Fibroblast of lung (primary cell): ENCODE data around the gene RAB1A. TPM values are rescaled to one million over a fixed set of nuclear protein-coding genes. Genes with fewer than 3 reads are reported as not detected.
"Not testable (repeated sequence)": the region's sequence is repeated elsewhere in the genome, so short reads cannot be mapped to it uniquely, and the experiment has no call there.

Experiments used
- DNase-seq, 2 donors: peaks; one replicate each; pipeline versions ENCODE4 v3.0.0 to v3.0.0-alpha.2; 2010; ENCODE audit warnings: low read depth in 2 of 2
- H2AFZ ChIP-seq: 2 replicates; pipeline ENCODE4 v1.5.1; 2012; ENCODE audit warnings: low read length, control low read depth, inconsistent platforms
- H3K27ac ChIP-seq: 2 replicates; pipeline ENCODE4 v1.5.1; 2011; ENCODE audit warnings: low read length, control low read depth; ENCODE audit not compliant: insufficient read depth
- H3K27me3 ChIP-seq: 2 replicates; pipeline ENCODE4 v1.5.1; 2011; ENCODE audit warnings: mild to moderate bottlenecking, low read length; ENCODE audit not compliant: control insufficient read depth, insufficient read depth
- H3K36me3 ChIP-seq: 2 replicates; pipeline ENCODE4 v1.5.1; 2011; ENCODE audit warnings: low read length; ENCODE audit not compliant: control insufficient read depth, insufficient read depth
- H3K4me1 ChIP-seq: 2 replicates; pipeline ENCODE4 v1.5.1; 2011; ENCODE audit warnings: low read length; ENCODE audit not compliant: control insufficient read depth, insufficient read depth; ENCODE audit errors: extremely low read depth
- H3K4me2 ChIP-seq: 2 replicates; pipeline ENCODE4 v1.5.1; 2011; ENCODE audit warnings: low read length, control low read depth; ENCODE audit not compliant: insufficient read depth; ENCODE audit errors: extremely low read depth
- H3K4me3 ChIP-seq, 4 experiments: fragments of 200-600 bp in 1 of 4; sonication (generic) in 1 of 4; replicated peaks in 1 of 4; 2 replicates each; pipeline ENCODE4 v1.5.1; 2011 to 2016; ENCODE audit warnings: low read length in 4 of 4, low read depth in 3 of 4, mild to moderate bottlenecking in 3 of 4, control low read depth in 2 of 4, inconsistent platforms in 1 of 4, mixed read lengths in 1 of 4; ENCODE audit not compliant: insufficient read depth in 1 of 4; ENCODE audit errors: control extremely low read depth in 1 of 4
- H3K79me2 ChIP-seq: 2 replicates; pipeline ENCODE4 v1.5.1; 2012; ENCODE audit warnings: mild to moderate bottlenecking, low read length, inconsistent platforms; ENCODE audit not compliant: control insufficient read depth, insufficient read depth
- H3K9ac ChIP-seq: 2 replicates; pipeline ENCODE4 v1.5.1; 2011; ENCODE audit warnings: mild to moderate bottlenecking, low read length, control low read depth; ENCODE audit not compliant: insufficient read depth
- H3K9me3 ChIP-seq: 2 replicates; pipeline ENCODE4 v1.5.1; 2012; ENCODE audit warnings: low read depth, low read length; ENCODE audit not compliant: control insufficient read depth, insufficient read depth
- H4K20me1 ChIP-seq: 2 replicates; pipeline ENCODE4 v1.5.1; 2011; ENCODE audit warnings: low read length; ENCODE audit not compliant: control insufficient read depth, insufficient read depth; ENCODE audit errors: extremely low read depth
- CTCF ChIP-seq, 2 donors: IDR thresholded peaks in 1 of 2; conservative IDR thresholded peaks in 1 of 2; 1 replicate in 1 of 2; 2 replicates in 1 of 2; pipeline ENCODE4 v1.5.1; 2011 to 2012; ENCODE audit warnings: low read length in 2 of 2, control low read depth in 1 of 2, inconsistent platforms in 1 of 2, low read depth in 1 of 2, mild to moderate bottlenecking in 1 of 2
- EZH2 ChIP-seq: IDR thresholded peaks from 2 replicates; pipeline ENCODE4 v1.5.1; 2012; ENCODE audit warnings: low read length, control low read depth, mild to moderate bottlenecking; ENCODE audit errors: missing control alignments
- polyA plus RNA-seq, 2 donors: library from polyadenylated mRNA; depleted of rRNA in 1 of 2; stranded (reverse) in 1 of 2; unstranded in 1 of 2; fragments of >200 nt; gene quantifications; 2 replicates each; pipeline ENCODE4 v1.2.1, GENCODE V29; 2011 to 2012; ENCODE audit warnings: missing spikeins in 1 of 2
- total RNA-seq: library from RNA; depleted of rRNA; stranded (reverse); fragments of >200 nt; gene quantifications from 2 replicates; pipeline ENCODE4 v1.2.1, GENCODE V29; 2014

Gene RAB1A
- total and polyA plus RNA-seq, 2 donors (not counting 1 experiment from before 2014, with no cell fraction given), result 89.8 to 289 TPM

- Histone ChIP-seq H3K9ac (no peak overlapping the region), H3K4me2 (no peak overlapping the region), H3K27ac (no peak overlapping the region), H3K79me2 (no peaks in the 10 kb centered on the region), H2AFZ (no peak overlapping the region), H4K20me1 (no peaks in the 10 kb centered on the region), H3K36me3 (no peaks in the 10 kb centered on the region), H3K4me3 (no peak overlapping the region), H3K9me3 (no peaks in the 10 kb centered on the region), H3K27me3 (no peaks in the 10 kb centered on the region), H3K4me1 (no peaks in the 10 kb centered on the region)
- TF ChIP-seq CTCF (conservative IDR thresholded peaks at IDR 0.05 in 1 of 2, IDR thresholded peaks at IDR 0.05 in 1 of 2; ENCODE audit: low read depth in 1 of 2, low read length in 2 of 2), result no peak
- no peak for TF ChIP-seq EZH2
- no peak for DNase-seq
Measured at GRCh38 chr2:65159906-65160305, 30.0 kb upstream of the RAB1A start.

DNA sequence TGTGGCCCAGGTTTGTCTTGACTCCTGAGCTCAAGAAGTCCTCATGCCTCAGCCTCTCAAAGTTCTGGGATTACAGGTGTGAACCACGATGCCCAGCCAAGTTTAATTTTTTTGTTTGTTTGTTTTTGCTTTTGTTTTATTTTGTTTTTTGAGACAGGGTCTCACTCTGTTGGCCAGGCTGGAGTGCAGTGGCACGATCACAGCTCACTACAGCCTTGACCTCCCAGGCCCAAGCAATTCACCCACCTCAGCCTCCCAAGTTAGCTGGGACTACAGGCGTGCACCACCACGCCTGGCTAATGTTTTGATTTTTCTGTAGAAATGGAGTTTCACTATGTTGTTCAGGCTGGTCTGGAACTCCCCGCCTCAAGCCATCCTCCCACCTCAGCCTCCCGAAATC, 29.4 kb upstream of the RAB1A start:
- TF ChIP-seq CTCF (conservative IDR thresholded peaks at IDR 0.05 in 1 of 2, IDR thresholded peaks at IDR 0.05 in 1 of 2; ENCODE audit: low read depth in 1 of 2, low read length in 2 of 2) (no peak), EZH2 (no peak)

DNA sequence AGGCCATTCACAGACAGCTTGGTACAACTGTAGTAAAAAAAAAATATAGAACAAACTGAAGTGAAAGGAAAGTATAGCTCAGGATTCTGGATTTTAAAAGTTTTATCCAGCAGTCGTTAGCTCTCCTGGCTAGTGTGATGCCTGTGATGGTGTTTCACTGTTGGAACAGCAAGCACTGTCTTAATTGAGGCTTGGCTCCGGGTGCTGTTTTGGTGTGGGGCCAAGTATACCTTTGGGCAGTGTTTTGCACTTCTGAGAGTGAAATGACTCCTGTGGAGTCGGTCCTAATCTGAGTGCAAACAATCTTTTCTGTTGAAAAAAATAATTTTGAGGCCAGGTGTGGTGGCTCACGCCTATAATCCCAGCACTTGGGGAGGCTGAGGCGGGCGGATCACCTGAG, 28.7 kb upstream of the RAB1A start:
- Histone ChIP-seq H3K4me3 (no peak overlapping the region), H4K20me1 (no peaks in the 10 kb centered on the region), H3K79me2 (no peaks in the 10 kb centered on the region), H3K9ac (no peak overlapping the region), H3K27ac (no peak overlapping the region), H2AFZ (no peak overlapping the region), H3K9me3 (no peaks in the 10 kb centered on the region), H3K27me3 (no peaks in the 10 kb centered on the region), H3K4me1 (no peaks in the 10 kb centered on the region), H3K36me3 (no peaks in the 10 kb centered on the region), H3K4me2 (no peak overlapping the region)
- TF ChIP-seq CTCF (conservative IDR thresholded peaks at IDR 0.05 in 1 of 2, IDR thresholded peaks at IDR 0.05 in 1 of 2; ENCODE audit: low read depth in 1 of 2, low read length in 2 of 2) (no peak), EZH2 (no peak)
- DNase-seq, result no peak

More for the DNA sequence above, 29.4 kb upstream of the RAB1A start:
- Histone ChIP-seq H3K79me2 (no peaks in the 10 kb centered on the region), H3K36me3 (no peaks in the 10 kb centered on the region), H3K9ac (no peak overlapping the region), H3K27ac (no peak overlapping the region), H3K9me3 (no peaks in the 10 kb centered on the region), H2AFZ (no peak overlapping the region), H4K20me1 (no peaks in the 10 kb centered on the region), H3K4me2 (no peak overlapping the region), H3K27me3 (no peaks in the 10 kb centered on the region), H3K4me1 (no peaks in the 10 kb centered on the region), H3K4me3 (no peak overlapping the region)
- no peak for DNase-seq

DNA sequence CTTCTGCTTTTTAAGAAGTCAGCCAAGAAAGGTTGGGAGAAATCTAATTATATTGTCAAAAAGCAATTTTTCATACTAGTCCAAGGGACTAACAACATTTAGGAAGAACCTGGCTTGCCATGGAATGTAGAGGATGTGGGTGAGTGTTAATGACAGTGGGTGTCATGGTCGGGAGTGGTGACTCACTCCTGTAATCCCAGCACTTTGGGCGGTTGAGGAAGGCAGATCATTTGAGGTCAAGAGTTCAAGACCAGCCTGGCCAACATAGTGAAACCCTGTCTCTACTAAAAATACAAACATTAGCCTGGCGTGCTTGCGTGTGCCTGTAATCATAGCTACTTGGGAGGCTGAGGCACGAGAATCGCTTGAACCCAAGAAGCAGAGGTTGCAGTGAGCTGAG, 27.9 kb upstream of the RAB1A start:
- not testable (repeated sequence) for H3K9ac ChIP-seq, H3K4me1 ChIP-seq, H3K79me2 ChIP-seq, H3K27me3 ChIP-seq, H3K36me3 ChIP-seq, H4K20me1 ChIP-seq, H3K4me2 ChIP-seq, H3K27ac ChIP-seq, H2AFZ ChIP-seq, H3K9me3 ChIP-seq, H3K4me3 ChIP-seq
- DNase-seq, result peak in 1 of 2 donors; percentile 64
